Bronchial epithelial cell (primary cell): ENCODE data around the gene SEC14L1. TPM values are rescaled to one million over a fixed set of nuclear protein-coding genes. Genes with fewer than 3 reads are reported as not detected.

Source experiments
- DNase-seq: peaks from one replicate; pipeline ENCODE4 v3.0.0-alpha.2; 2010; ENCODE audit warnings: low read depth
- FAIRE-seq: peaks from 2 replicates; lab custom pipeline; 2011; peaks lifted over from hg19 to GRCh38; lab: Jason Lieb, UNC
- H3K27me3 ChIP-seq: 2 replicates; pipeline ENCODE4 v1.5.1; 2011; ENCODE audit warnings: low read length; ENCODE audit not compliant: control insufficient read depth, insufficient read depth
- H3K36me3 ChIP-seq: 2 replicates; pipeline ENCODE4 v1.5.1; 2011; ENCODE audit warnings: low read length; ENCODE audit not compliant: control insufficient read depth, insufficient read depth
- H3K4me3 ChIP-seq: 2 replicates; pipeline ENCODE4 v1.5.1; 2011; ENCODE audit warnings: mild to moderate bottlenecking, low read depth, low read length, control low read depth
- CTCF ChIP-seq: IDR thresholded peaks from 2 replicates; pipeline ENCODE4 v1.5.1; 2011; ENCODE audit warnings: mild to moderate bottlenecking, moderate library complexity, low read length, control low read depth, inconsistent platforms; ENCODE audit not compliant: insufficient read depth, severe bottlenecking
- total RNA-seq: library from RNA; depleted of rRNA; stranded (reverse); fragments of >200 nt; gene quantifications from 2 replicates; pipeline ENCODE4 v1.2.1, GENCODE V29; 2014

Gene SEC14L1
- total RNA-seq, 1 donor from 2014 or later = 21.6 TPM

GRCh38 chr17:77145612-77146245, 5.0 kb downstream of the SEC14L1 start:
- DNase-seq (no peak), FAIRE-seq (no peak)
- H3K36me3 ChIP-seq = peaks cover 13% of the 10 kb centered on the region
- H3K27me3 ChIP-seq = no peaks in the 10 kb centered on the region
- no peak overlapping the region for H3K4me3 ChIP-seq
- peak; percentile 26 for TF ChIP-seq CTCF

GRCh38 chr17:77146246-77146632, 5.5 kb downstream of the SEC14L1 start:
- no peaks in the 10 kb centered on the region for H3K27me3 ChIP-seq
- H3K36me3 ChIP-seq = peaks cover 13% of the 10 kb centered on the region
- TF ChIP-seq CTCF = no peak
- no peak overlapping the region for H3K4me3 ChIP-seq
- DNase-seq (no peak), FAIRE-seq (no peak)

GRCh38 chr17:77146882-77147281, 6.1 kb downstream of the SEC14L1 start:
- H3K27me3 ChIP-seq = no peaks in the 10 kb centered on the region
- peaks cover 13% of the 10 kb centered on the region for H3K36me3 ChIP-seq
- peak; percentile 33 for TF ChIP-seq CTCF
- peak overlapping the region; percentile 19 for H3K4me3 ChIP-seq
- DNase-seq (peak; percentile 43), FAIRE-seq (no peak)

GRCh38 chr17:77147357-77147801, 6.6 kb downstream of the SEC14L1 start:
- Histone ChIP-seq H3K4me3 (no peak overlapping the region), H3K27me3 (no peaks in the 10 kb centered on the region), H3K36me3 (peaks cover 13% of the 10 kb centered on the region)
- DNase-seq = no peak
- FAIRE-seq = no peak
- no peak for TF ChIP-seq CTCF

GRCh38 chr17:77148077-77148939, 7.5 kb downstream of the SEC14L1 start:
- H3K4me3 ChIP-seq = no peak overlapping the region
- TF ChIP-seq CTCF = no peak
- DNase-seq (no peak), FAIRE-seq (no peak)
- no peaks in the 10 kb centered on the region for H3K27me3 ChIP-seq
- peaks cover 9% of the 10 kb centered on the region for H3K36me3 ChIP-seq
